ENCODE data around the gene CNTN4. TPM values are rescaled to one million over a fixed set of nuclear protein-coding genes. Genes with fewer than 3 reads are reported as not detected.

CNTN4 gene
- total and polyA plus RNA-seq, 2 of the 8 experiments (the other 6 are each of a cell fraction or from before 2014, with no cell fraction given) = 0.41 to 2.2 TPM

DNA sequence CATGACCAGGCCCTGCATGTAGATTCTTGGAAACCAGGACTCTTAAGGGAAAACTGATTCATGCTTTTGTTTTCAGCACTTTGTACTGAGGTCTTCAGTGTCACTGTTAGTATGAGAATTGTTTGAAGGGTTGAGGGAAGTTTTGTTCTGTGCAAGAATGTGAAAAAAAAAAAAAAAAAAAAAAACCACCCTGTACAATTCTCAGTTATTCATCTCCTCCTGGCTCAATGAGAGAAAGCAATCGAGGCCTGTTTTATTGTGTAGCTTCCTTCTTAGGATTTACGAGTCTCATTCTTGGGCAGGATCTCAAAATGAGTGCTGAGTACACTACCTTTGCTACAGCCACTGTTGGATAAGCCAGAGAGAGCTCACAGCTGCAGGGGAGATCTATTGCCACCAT is 469.5 kb downstream of the CNTN4 start:
- no peak overlapping the region for H3K23ac ChIP-seq (ENCODE audit: insufficient read length)
- H2BK15ac ChIP-seq (ENCODE audit: low read length) = no peak overlapping the region
- H3K79me1 ChIP-seq (ENCODE audit: low read depth, low read length) = no peaks in the 10 kb centered on the region
- H3K36me3 ChIP-seq (ENCODE audit: control insufficient read depth in 2 of 4, insufficient read depth in 4 of 4, low read length in 3 of 4) = no peaks in the 10 kb centered on the region
- H3K4me2 ChIP-seq (ENCODE audit: insufficient read depth in 1 of 2, low read depth in 2 of 2, low read length in 2 of 2) = no peak overlapping the region
- no peaks in the 10 kb centered on the region for H4K20me1 ChIP-seq (replicated peaks in 1 of 2; ENCODE audit: control insufficient read depth in 1 of 2, insufficient read depth in 2 of 2, low read length in 2 of 2)
- H3K27me3 ChIP-seq (replicated peaks in 1 of 4; ENCODE audit: control insufficient read depth in 3 of 4, extremely low read depth in 1 of 4, insufficient read depth in 3 of 4, low read length in 3 of 4) = no peaks in the 10 kb centered on the region
- ChIA-PET CTCF (ENCODE audit: partially characterized antibody) (interaction anchor here (0.6 to 1.6 kb wide), 2 partner anchors 12 to 98 kb away, joined by 3 read pairs; no protein-coding TSS in a partner anchor), POLR2A (ENCODE audit: partially characterized antibody) (no interaction called here)
- no peak overlapping the region for H3K27ac ChIP-seq (ENCODE audit: low read depth, low read length)
- no peak overlapping the region for H3K14ac ChIP-seq (ENCODE audit: insufficient read length)
- no peak overlapping the region for H3K4ac ChIP-seq (replicated peaks; ENCODE audit: insufficient read length, low read depth, low read length)
- no peaks in the 10 kb centered on the region for H3K79me2 ChIP-seq (ENCODE audit: control insufficient read depth in 1 of 2, insufficient read depth in 2 of 2, low read length in 2 of 2)
- H3K18ac ChIP-seq (ENCODE audit: extremely low read depth, low read length) = no peak overlapping the region
- no peak overlapping the region for H2BK20ac ChIP-seq (ENCODE audit: low read length)
- no peak overlapping the region for H2AFZ ChIP-seq (ENCODE audit: low read length)
- no peak for DNase-seq (ENCODE audit: low read depth in 1 of 2, low spot score in 2 of 2)
- no peak overlapping the region for H2BK120ac ChIP-seq (replicated peaks; ENCODE audit: low read depth, low read length)
- no peak overlapping the region for H3K56ac ChIP-seq (replicated peaks; ENCODE audit: insufficient read length, low read depth, low read length)
- no peak overlapping the region for H4K91ac ChIP-seq (replicated peaks; ENCODE audit: insufficient read length, low read length)
- H3K9ac ChIP-seq (replicated peaks in 1 of 4; ENCODE audit: extremely low read depth in 1 of 4, low read depth in 3 of 4, low read length in 3 of 4) = no peak overlapping the region
- H2AK5ac ChIP-seq (ENCODE audit: low read depth, low read length) = no peak overlapping the region
- H2BK5ac ChIP-seq (ENCODE audit: low read depth, low read length) = no peak overlapping the region
- no peak overlapping the region for H3K4me3 ChIP-seq (ENCODE audit: extremely low read depth in 1 of 4, insufficient read depth in 2 of 4, low read depth in 3 of 4, low read length in 4 of 4)
- H3K9me3 ChIP-seq (ENCODE audit: insufficient read depth in 2 of 2, low read depth in 1 of 2, low read length in 1 of 2) = no peaks in the 10 kb centered on the region
- no peaks in the 10 kb centered on the region for H3K4me1 ChIP-seq (replicated peaks in 1 of 4; ENCODE audit: control insufficient read depth in 3 of 4, insufficient read depth in 4 of 4, low read length in 3 of 4)
- H2BK12ac ChIP-seq (ENCODE audit: low read depth, low read length) = no peak overlapping the region
- FAIRE-seq = no peak
- no peaks in the 10 kb centered on the region for H3K23me2 ChIP-seq (ENCODE audit: low read depth, low read length)
- H4K5ac ChIP-seq (ENCODE audit: insufficient read length, low read depth, low read length) = no peak overlapping the region
- WGBS, 2 experiments (ENCODE audit: extremely low coverage in 1 of 2, insufficient coverage in 1 of 2, insufficient read length in 1 of 2, insufficient replicate concordance in 2 of 2, low coverage in 1 of 2, low lambda C conversion rate in 2 of 2, missing lambda C conversion rate in 1 of 2) = 100% methylated on average over 2 of the region's 2 CpGs; no CpG with 5 or more reads in 1 of the 2 experiments
- no peak overlapping the region for H4K8ac ChIP-seq (ENCODE audit: extremely low read depth, insufficient read depth, low read length)
- TF ChIP-seq NRF1 (IDR thresholded peaks at IDR 0.05; ENCODE audit: low read depth, low read length) = no peak
- TF ChIP-seq EP300 (IDR thresholded peaks at IDR 0.05; ENCODE audit: borderline replicate concordance in 1 of 2, low read depth in 2 of 2, low read length in 2 of 2) = no peak
- no peak for TF ChIP-seq GTF2F1 (IDR thresholded peaks at IDR 0.05; ENCODE audit: borderline replicate concordance, low read depth, low read length)
- TF ChIP-seq CBX5 (IDR thresholded peaks at IDR 0.05; ENCODE audit: low read depth, low read length) = no peak
- no peak for TF ChIP-seq NANOG (IDR thresholded peaks at IDR 0.05; ENCODE audit: insufficient read depth, low read depth, low read length, poor library complexity, severe bottlenecking)
- no peak for TF ChIP-seq CHD2 (IDR thresholded peaks at IDR 0.05; ENCODE audit: low read length)
- no peak for TF ChIP-seq SAP30 (IDR thresholded peaks at IDR 0.05; ENCODE audit: insufficient read depth, insufficient replicate concordance, low read length)
- no peak for TF ChIP-seq ASH2L (IDR thresholded peaks at IDR 0.05; ENCODE audit: low read length)
